HUES48 (cell line): ENCODE results near the gene CTNNA2.

Experiments used
- H3K27ac ChIP-seq: one replicate; pipeline ENCODE4 v1.7.0; 2013; ENCODE audit warnings: low read depth, low read length, inconsistent platforms
- H3K27me3 ChIP-seq: 2 replicates; pipeline ENCODE4 v1.6.1; 2013; ENCODE audit warnings: mild to moderate bottlenecking, low read length; ENCODE audit not compliant: control insufficient read depth, insufficient read depth
- H3K36me3 ChIP-seq: 2 replicates; pipeline ENCODE4 v1.6.1; 2013; ENCODE audit warnings: low read length; ENCODE audit not compliant: control insufficient read depth, insufficient read depth
- H3K4me1 ChIP-seq: 2 replicates; pipeline ENCODE4 v1.6.1; 2013; ENCODE audit warnings: mild to moderate bottlenecking, low read length; ENCODE audit not compliant: control insufficient read depth, insufficient read depth
- H3K4me3 ChIP-seq: 2 replicates; pipeline ENCODE4 v1.5.1; 2013; ENCODE audit warnings: mild to moderate bottlenecking, low read depth, low read length
- H3K9ac ChIP-seq: 2 replicates; pipeline ENCODE4 v1.6.1; 2013; ENCODE audit warnings: mild to moderate bottlenecking, low read depth, low read length, moderate library complexity
- H3K9me3 ChIP-seq: 2 replicates; pipeline ENCODE4 v1.6.1; 2013; ENCODE audit warnings: low read length; ENCODE audit not compliant: control insufficient read depth, insufficient read depth

CTNNA2 gene

DNA sequence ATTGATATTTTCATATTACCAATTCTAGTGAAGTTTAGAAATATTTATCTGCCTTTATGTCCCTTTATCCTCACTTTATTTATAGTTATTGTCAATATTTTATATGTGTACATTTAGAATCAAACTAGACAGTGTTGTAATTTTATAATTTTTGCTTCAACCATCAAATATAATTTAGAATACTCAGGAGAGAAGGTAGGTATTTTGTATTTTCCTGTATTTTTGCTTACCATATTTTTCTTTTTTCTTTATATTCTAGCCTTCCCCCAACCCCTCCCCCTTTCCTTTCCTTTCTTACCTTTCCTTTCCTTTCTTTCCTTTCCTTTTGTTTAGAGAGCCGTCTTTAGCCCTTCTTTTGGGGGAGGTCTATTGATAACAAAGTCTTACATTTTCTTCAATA is 651.5 kb downstream of the CTNNA2 start:
- Histone ChIP-seq H3K9me3 (peaks cover 8% of the 10 kb centered on the region; the same call in 1 of the 2 replicates), H3K9ac (no peak overlapping the region), H3K27me3 (no peaks in the 10 kb centered on the region), H3K4me1 (peaks cover 9% of the 10 kb centered on the region; the same call in 1 of the 2 replicates), H3K27ac (no peak overlapping the region), H3K4me3 (no peak overlapping the region), H3K36me3 (no peaks in the 10 kb centered on the region)

- Histone ChIP-seq H3K36me3 (no peaks in the 10 kb centered on the region), H3K27ac (no peak overlapping the region), H3K9me3 (no peaks in the 10 kb centered on the region), H3K9ac (no peak overlapping the region), H3K4me3 (no peak overlapping the region), H3K27me3 (no peaks in the 10 kb centered on the region), H3K4me1 (peaks cover 9% of the 10 kb centered on the region; the same call in 1 of the 2 replicates)
Measured at GRCh38 chr2:80166483-80167171, 653.8 kb downstream of the CTNNA2 start.

DNA sequence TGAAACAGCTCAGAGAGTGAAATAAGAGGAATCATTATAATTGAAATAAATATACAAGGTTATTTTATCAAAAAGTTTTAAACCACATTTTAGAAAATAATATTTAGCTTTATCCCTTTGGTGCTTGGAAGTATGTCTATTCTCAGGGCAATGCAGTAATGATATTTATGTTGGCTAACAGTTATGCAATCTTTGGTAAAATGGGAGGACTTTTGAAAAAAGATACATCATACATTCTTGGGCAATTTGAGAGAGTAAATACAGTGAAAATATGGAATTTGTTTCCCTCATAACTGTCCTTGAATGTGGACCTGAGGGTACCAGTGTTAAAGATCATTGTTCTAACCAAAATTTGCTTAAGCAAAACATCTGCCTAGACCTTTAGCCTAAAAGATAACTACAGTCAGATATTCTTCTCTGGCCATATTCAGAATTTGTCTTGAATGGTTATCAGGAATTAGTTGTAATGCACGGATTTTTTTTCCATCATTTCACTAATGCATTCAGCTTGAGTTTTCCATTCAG is 654.5 kb downstream of the CTNNA2 start:
- H3K9ac ChIP-seq: no peak overlapping the region
- peaks cover 9% of the 10 kb centered on the region; the same call in 1 of the 2 replicates for H3K4me1 ChIP-seq
- H3K27me3 ChIP-seq: no peaks in the 10 kb centered on the region
- H3K4me3 ChIP-seq: no peak overlapping the region
- H3K9me3 ChIP-seq: no peaks in the 10 kb centered on the region
- no peak overlapping the region for H3K27ac ChIP-seq
- H3K36me3 ChIP-seq: no peaks in the 10 kb centered on the region

- Histone ChIP-seq H3K9me3 (no peaks in the 10 kb centered on the region), H3K4me3 (no peak overlapping the region), H3K4me1 (peaks cover 9% of the 10 kb centered on the region; the same call in 1 of the 2 replicates), H3K27me3 (no peaks in the 10 kb centered on the region), H3K36me3 (no peaks in the 10 kb centered on the region), H3K27ac (no peak overlapping the region), H3K9ac (no peak overlapping the region)
Measured at GRCh38 chr2:80168037-80168436, 655.2 kb downstream of the CTNNA2 start.

GRCh38 chr2:80168801-80169200 is 656.0 kb downstream of the CTNNA2 start:
- Histone ChIP-seq H3K27me3 (no peaks in the 10 kb centered on the region), H3K4me1 (peaks cover 9% of the 10 kb centered on the region; the same call in 1 of the 2 replicates), H3K4me3 (no peak overlapping the region), H3K36me3 (no peaks in the 10 kb centered on the region), H3K9ac (no peak overlapping the region), H3K27ac (no peak overlapping the region), H3K9me3 (no peaks in the 10 kb centered on the region)

GRCh38 chr2:80169811-80170594 is 657.2 kb downstream of the CTNNA2 start:
- Histone ChIP-seq H3K4me1 (peaks cover 4% of the 10 kb centered on the region; the same call in 1 of the 2 replicates), H3K9me3 (no peaks in the 10 kb centered on the region), H3K27ac (no peak overlapping the region)

GRCh38 chr2:80185091-80185490 is 672.2 kb downstream of the CTNNA2 start:
- no peak overlapping the region for H3K4me3 ChIP-seq
- H3K9ac ChIP-seq: no peak overlapping the region
- H3K9me3 ChIP-seq: no peaks in the 10 kb centered on the region
- no peak overlapping the region for H3K27ac ChIP-seq
- no peaks in the 10 kb centered on the region for H3K27me3 ChIP-seq
- H3K4me1 ChIP-seq: no peaks in the 10 kb centered on the region
- H3K36me3 ChIP-seq: no peaks in the 10 kb centered on the region

More at GRCh38 chr2:80169811-80170594, 657.2 kb downstream of the CTNNA2 start:
- no peaks in the 10 kb centered on the region for H3K36me3 ChIP-seq
- no peaks in the 10 kb centered on the region for H3K27me3 ChIP-seq
- H3K4me3 ChIP-seq: no peak overlapping the region
- no peak overlapping the region for H3K9ac ChIP-seq

DNA sequence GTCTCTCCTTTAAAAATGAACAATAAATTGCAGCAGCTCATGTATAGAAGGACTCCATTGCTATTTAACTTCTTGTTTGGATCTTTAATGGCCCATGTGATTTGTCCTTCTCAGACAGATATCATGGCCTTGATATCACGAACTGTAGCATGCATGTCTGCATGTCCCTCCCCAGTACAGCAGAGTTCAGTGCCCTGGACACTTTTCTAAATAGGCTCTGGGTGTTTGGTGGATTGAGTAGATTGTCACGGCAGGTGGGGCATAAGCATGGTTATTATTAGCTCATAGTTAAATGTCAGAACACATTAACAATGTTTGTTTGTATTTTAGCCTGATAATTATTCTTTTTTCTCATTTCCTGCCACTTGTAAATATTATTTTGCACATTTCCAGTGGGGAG is 673.4 kb downstream of the CTNNA2 start:
- H3K27me3 ChIP-seq: no peaks in the 10 kb centered on the region
- no peaks in the 10 kb centered on the region for H3K9me3 ChIP-seq
- H3K36me3 ChIP-seq: no peaks in the 10 kb centered on the region
- no peak overlapping the region for H3K4me3 ChIP-seq
- H3K4me1 ChIP-seq: no peaks in the 10 kb centered on the region
- H3K27ac ChIP-seq: no peak overlapping the region
- H3K9ac ChIP-seq: no peak overlapping the region

DNA sequence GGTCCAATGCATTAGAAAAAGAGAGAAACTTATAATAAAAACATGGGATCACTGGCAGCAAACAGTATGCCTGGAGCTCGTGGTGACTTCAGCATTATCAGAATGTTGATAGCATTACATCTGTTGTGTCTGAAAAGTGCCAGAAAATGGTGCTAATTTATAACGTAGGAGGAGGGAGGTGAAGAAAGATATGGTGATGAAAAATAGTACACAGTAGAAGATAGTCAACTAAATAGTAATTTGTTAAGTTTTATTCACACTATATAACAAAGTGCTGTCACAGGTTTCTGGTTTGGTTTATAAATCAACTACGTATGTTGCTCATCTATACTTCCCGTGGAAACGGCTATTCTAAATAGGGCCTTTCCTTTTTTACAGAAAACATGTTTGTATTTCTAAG is 674.3 kb downstream of the CTNNA2 start:
- H3K27ac ChIP-seq: no peak overlapping the region

GRCh38 chr2:80190166-80190565 is 677.3 kb downstream of the CTNNA2 start:
- H3K4me1 ChIP-seq: no peaks in the 10 kb centered on the region
- H3K4me3 ChIP-seq: no peak overlapping the region
- H3K36me3 ChIP-seq: no peaks in the 10 kb centered on the region
- H3K9ac ChIP-seq: no peak overlapping the region
- no peak overlapping the region for H3K27ac ChIP-seq
- no peaks in the 10 kb centered on the region for H3K27me3 ChIP-seq
- no peaks in the 10 kb centered on the region for H3K9me3 ChIP-seq

More for the DNA sequence above, 674.3 kb downstream of the CTNNA2 start:
- Histone ChIP-seq H3K9ac (no peak overlapping the region), H3K9me3 (no peaks in the 10 kb centered on the region), H3K36me3 (no peaks in the 10 kb centered on the region), H3K4me3 (no peak overlapping the region), H3K4me1 (no peaks in the 10 kb centered on the region), H3K27me3 (no peaks in the 10 kb centered on the region)

DNA sequence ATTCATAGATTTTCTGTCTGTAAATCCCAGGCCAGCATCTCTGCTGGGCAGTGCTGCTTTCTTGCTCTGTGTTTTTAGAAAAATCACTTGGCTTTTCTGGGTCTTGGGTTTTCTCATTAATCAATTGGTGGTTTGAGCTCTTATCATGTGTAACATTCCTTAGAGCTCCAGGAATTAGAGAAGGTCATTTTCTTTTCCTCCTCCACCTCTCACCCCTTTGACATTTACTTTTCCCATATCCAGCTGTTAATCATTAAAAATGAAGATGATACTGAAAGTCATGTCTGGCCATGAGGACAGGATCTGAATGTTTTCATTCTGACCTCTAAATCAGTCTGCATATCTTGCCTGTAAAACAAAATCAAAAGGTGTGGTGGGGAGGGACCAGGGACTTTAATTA is 680.7 kb downstream of the CTNNA2 start:
- Histone ChIP-seq H3K9me3 (no peaks in the 10 kb centered on the region), H3K9ac (no peak overlapping the region), H3K36me3 (no peaks in the 10 kb centered on the region), H3K4me1 (no peaks in the 10 kb centered on the region), H3K27ac (peak overlapping the region; percentile 9), H3K27me3 (no peaks in the 10 kb centered on the region), H3K4me3 (no peak overlapping the region)
